Measurements from ENCODE around the gene JMJD4. TPM values are rescaled to one million over a fixed set of nuclear protein-coding genes. Genes with fewer than 3 reads are reported as not detected.

The JMJD4 gene
- total and polyA plus RNA-seq, 9 of the 15 experiments (the other 6 are each of a cell fraction or from before 2014, with no cell fraction given) = 1.4 to 42.6 (median 29.2) TPM

DNA sequence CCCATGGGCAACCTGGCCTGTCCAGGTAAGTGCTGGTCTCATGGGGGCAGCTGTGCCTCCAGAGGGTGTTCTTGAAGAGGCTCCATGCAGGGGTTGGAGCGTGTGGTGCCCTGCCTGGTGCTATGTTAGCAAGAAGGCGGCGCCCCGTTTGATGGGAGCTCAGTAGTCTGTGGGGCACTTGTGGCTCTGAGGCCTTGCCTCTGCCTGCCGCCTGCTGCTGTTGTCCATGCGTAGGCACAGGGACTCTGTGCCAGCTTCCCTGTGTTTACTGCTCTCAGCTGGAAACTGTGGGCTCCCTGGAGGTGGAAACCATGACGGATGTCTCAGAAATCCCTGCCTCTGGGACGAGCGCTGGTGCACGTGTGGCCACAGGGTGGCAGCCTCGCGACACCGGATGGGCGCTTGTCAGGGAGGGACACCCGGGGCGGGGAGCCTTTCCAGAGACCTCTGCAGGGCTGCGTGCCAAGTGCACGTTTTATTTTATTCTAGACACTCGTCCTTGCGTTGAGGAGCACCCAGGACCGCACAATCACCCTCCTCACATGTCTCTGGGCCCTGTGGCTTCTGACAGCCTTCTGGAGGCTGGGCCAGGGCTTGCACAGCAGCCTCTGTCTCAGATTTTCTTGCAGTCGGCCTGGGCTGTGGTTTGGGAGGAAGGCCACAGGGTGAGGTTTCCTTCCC, 27.3 kb upstream of the JMJD4 start (continued):
- no peak for TF ChIP-seq CHD4 (IDR thresholded peaks at IDR 0.05; ENCODE audit: insufficient read depth, insufficient replicate concordance, low read depth, low read length, poor library complexity, severe bottlenecking)
- TF ChIP-seq, protein P1, sequence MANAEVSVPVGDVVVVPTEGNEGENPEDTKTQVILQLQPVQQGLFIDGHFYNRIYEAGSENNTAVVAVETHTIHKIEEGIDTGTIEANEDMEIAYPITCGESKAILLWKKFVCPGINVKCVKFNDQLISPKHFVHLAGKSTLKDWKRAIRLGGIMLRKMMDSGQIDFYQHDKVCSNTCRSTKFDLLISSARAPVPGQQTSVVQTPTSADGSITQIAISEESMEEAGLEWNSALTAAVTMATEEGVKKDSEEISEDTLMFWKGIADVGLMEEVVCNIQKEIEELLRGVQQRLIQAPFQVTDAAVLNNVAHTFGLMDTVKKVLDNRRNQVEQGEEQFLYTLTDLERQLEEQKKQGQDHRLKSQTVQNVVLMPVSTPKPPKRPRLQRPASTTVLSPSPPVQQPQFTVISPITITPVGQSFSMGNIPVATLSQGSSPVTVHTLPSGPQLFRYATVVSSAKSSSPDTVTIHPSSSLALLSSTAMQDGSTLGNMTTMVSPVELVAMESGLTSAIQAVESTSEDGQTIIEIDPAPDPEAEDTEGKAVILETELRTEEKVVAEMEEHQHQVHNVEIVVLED (CRISPR knock-in tag; IDR thresholded peaks at IDR 0.05) = no peak
- TF ChIP-seq RBM17 (IDR thresholded peaks at IDR 0.05; ENCODE audit: borderline replicate concordance, low read depth, low read length) = no peak
- TF ChIP-seq, protein P2, sequence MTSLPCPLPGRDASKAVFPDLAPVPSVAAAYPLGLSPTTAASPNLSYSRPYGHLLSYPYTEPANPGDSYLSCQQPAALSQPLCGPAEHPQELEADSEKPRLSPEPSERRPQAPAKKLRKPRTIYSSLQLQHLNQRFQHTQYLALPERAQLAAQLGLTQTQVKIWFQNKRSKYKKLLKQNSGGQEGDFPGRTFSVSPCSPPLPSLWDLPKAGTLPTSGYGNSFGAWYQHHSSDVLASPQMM (CRISPR knock-in tag; IDR thresholded peaks at IDR 0.05) = no peak
- TF ChIP-seq, protein P3, sequence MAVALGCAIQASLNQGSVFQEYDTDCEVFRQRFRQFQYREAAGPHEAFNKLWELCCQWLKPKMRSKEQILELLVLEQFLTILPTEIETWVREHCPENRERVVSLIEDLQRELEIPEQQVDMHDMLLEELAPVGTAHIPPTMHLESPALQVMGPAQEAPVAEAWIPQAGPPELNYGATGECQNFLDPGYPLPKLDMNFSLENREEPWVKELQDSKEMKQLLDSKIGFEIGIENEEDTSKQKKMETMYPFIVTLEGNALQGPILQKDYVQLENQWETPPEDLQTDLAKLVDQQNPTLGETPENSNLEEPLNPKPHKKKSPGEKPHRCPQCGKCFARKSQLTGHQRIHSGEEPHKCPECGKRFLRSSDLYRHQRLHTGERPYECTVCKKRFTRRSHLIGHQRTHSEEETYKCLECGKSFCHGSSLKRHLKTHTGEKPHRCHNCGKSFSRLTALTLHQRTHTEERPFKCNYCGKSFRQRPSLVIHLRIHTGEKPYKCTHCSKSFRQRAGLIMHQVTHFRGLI (CRISPR knock-in tag; IDR thresholded peaks at IDR 0.05) = no peak
- TF ChIP-seq YBX1 (IDR thresholded peaks at IDR 0.05) = no peak
- TF ChIP-seq ZZZ3 (IDR thresholded peaks at IDR 0.05) = no peak
- no peak for TF ChIP-seq NFE2L1 (tag; IDR thresholded peaks at IDR 0.05; ENCODE audit: borderline replicate concordance, low read depth)
